Neural cell (in vitro differentiated cells): ENCODE data around the gene RBP5.

Experiments used
- EP300 ChIP-seq: fragments of 450-650 bp; conservative IDR thresholded peaks from 2 replicates; pipeline ENCODE4 v1.6.1; 2014; ENCODE audit warnings: antibody characterized with exemption, mild to moderate bottlenecking, moderate library complexity; ENCODE audit not compliant: poor library complexity, severe bottlenecking
- POLR2AphosphoS5 ChIP-seq: IDR thresholded peaks from 2 replicates; pipeline ENCODE4 v1.6.1; 2012
- RAD21 ChIP-seq: fragments of 450-650 bp; conservative IDR thresholded peaks from 2 replicates; pipeline ENCODE4 v1.6.1; 2014; ENCODE audit warnings: antibody characterized with exemption, mild to moderate bottlenecking, moderate library complexity
- REST ChIP-seq: IDR thresholded peaks from 2 replicates; pipeline ENCODE4 v1.6.1; 2012; ENCODE audit warnings: borderline replicate concordance
- SMC3 ChIP-seq: fragments of 450-650 bp; conservative IDR thresholded peaks from 2 replicates; pipeline ENCODE4 v1.6.1; 2014; ENCODE audit warnings: antibody characterized with exemption, mild to moderate bottlenecking, moderate library complexity; ENCODE audit not compliant: poor library complexity
- TF ChIP-seq, protein P1 (sequence below): fragments of 450-650 bp; IDR thresholded peaks from 2 replicates; pipeline ENCODE4 v1.5.1; 2014; ENCODE audit warnings: antibody characterized with exemption, mild to moderate bottlenecking, moderate library complexity; ENCODE audit not compliant: poor library complexity, severe bottlenecking

DNA sequence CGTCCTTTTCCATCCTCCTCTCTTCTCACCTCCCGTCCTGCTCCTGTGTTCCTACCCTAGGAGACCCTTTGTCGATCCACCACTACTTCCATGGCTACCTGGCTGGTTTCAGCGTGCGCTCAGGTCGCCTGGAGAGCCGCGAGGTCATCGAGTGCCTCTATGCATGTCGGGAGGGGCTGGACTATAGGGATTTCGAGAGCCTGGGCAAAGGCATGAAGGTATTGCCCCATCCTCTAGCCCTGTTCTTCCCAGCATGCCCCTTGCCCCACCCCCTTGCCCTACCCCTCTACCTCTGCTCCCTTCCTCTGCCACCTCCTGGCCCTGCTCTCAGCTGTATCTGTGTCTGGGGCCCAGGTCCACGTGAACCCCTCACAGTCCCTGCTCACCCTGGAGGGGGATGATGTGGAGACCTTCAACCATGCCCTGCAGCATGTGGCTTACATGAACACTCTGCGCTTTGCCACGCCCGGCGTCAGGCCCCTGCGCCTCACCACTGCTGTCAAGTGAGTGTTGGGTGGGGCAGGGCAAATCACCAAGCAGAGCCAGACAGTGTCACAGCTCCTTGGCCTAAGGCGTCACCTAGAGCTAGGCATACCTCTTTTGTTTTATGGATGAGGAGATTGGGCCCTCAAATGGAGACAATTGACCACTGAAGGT, 14.2 kb upstream of the RBP5 start:
- TF ChIP-seq, protein P1, sequence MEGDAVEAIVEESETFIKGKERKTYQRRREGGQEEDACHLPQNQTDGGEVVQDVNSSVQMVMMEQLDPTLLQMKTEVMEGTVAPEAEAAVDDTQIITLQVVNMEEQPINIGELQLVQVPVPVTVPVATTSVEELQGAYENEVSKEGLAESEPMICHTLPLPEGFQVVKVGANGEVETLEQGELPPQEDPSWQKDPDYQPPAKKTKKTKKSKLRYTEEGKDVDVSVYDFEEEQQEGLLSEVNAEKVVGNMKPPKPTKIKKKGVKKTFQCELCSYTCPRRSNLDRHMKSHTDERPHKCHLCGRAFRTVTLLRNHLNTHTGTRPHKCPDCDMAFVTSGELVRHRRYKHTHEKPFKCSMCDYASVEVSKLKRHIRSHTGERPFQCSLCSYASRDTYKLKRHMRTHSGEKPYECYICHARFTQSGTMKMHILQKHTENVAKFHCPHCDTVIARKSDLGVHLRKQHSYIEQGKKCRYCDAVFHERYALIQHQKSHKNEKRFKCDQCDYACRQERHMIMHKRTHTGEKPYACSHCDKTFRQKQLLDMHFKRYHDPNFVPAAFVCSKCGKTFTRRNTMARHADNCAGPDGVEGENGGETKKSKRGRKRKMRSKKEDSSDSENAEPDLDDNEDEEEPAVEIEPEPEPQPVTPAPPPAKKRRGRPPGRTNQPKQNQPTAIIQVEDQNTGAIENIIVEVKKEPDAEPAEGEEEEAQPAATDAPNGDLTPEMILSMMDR = no peak
- no peak for TF ChIP-seq EP300
- TF ChIP-seq REST = no peak
- TF ChIP-seq RAD21 = no peak
- TF ChIP-seq POLR2AphosphoS5 = no peak
- no peak for TF ChIP-seq SMC3
